Activated B cell treated with CpG ODN at 0.5 μM for 24 hours (primary cell): ENCODE measurements around the gene SP9. TPM values are rescaled to one million over a fixed set of nuclear protein-coding genes. Genes with fewer than 3 reads are reported as not detected.

Experiments used
- ATAC-seq: fragments of 200-7000 bp; cut with Tn5 transposase; one replicate; pipeline ENCODE4 v1.10.0; 2021; ENCODE audit warnings: low read depth, mild to moderate bottlenecking, moderate library complexity
- CTCF ChIA-PET: fragments of 350-600 bp; sonication (Branson Sonifier 250); formaldehyde crosslinking; loops from one replicate; lab custom pipeline; 2021; ENCODE audit warnings: antibody characterized with exemption; lab: Charles Lee
- POLR2A ChIA-PET: fragments of 350-600 bp; sonication (Branson Sonifier 250); formaldehyde crosslinking; loops from one replicate; lab custom pipeline; 2021; ENCODE audit warnings: antibody characterized with exemption; lab: Charles Lee
- DNase-seq: peaks from one replicate; pipeline ENCODE4 v3.0.0; 2022
- H3K27ac Mint-ChIP-seq: one replicate; pipeline ENCODE4 v1.8.0; 2020; ENCODE audit warnings: mixed read lengths
- H3K27me3 Mint-ChIP-seq: one replicate; pipeline ENCODE4 v1.8.0; 2021; ENCODE audit warnings: mixed read lengths
- H3K36me3 Mint-ChIP-seq: one replicate; pipeline ENCODE4 v1.8.0; 2021; ENCODE audit warnings: low read depth, mixed read lengths
- H3K4me1 Mint-ChIP-seq: one replicate; pipeline ENCODE4 v1.8.0; 2021; ENCODE audit warnings: mixed read lengths
- H3K4me3 Mint-ChIP-seq: one replicate; pipeline ENCODE4 v1.8.0; 2020; ENCODE audit warnings: mild to moderate bottlenecking, mixed read lengths
- H3K9me3 Mint-ChIP-seq: one replicate; pipeline ENCODE4 v1.8.0; 2020; ENCODE audit warnings: mixed read lengths
- CTCF ChIP-seq: fragments of 200-600 bp; IDR thresholded peaks from one replicate; pipeline ENCODE4 v1.8.0; 2022; ENCODE audit warnings: antibody characterized with exemption, mild to moderate bottlenecking
- intact Hi-C: fragments of 100-400 bp; cut with micrococcal nuclease; formaldehyde crosslinking; loops from one replicate; pipeline ENCODE4 v1.15.1; 2024
- total RNA-seq: library from RNA; stranded (reverse); gene quantifications from 2 replicates; pipeline ENCODE4 v1.2.3, GENCODE V29; 2022

SP9 gene
- total RNA-seq, 1 donor from 2014 or later, result not detected

- Mint-ChIP-seq H3K27me3 (peaks cover 55% of the 10 kb centered on the region), H3K9me3 (no peaks in the 10 kb centered on the region), H3K4me3 (peak overlapping the region; percentile 85), H3K27ac (peak overlapping the region; percentile 18), H3K36me3 (no peaks in the 10 kb centered on the region), H3K4me1 (peaks cover 27% of the 10 kb centered on the region)
- DNase-seq (no peak), ATAC-seq (peak; percentile 50)
- POLR2A ChIA-PET, result interaction anchor here (1.1 kb wide), 1 partner anchor 78 kb away, joined by 3 read pairs; the partner anchor contains the start of gene OLA1
- no peak for TF ChIP-seq CTCF
- CTCF ChIA-PET, result interaction anchor here (0.9 to 3.3 kb wide), 5 partner anchors 9 to 18 kb away, joined by 3 to 16 read pairs (median 4); no protein-coding TSS in a partner anchor
- intact Hi-C loops, result loop anchor here (5.0 kb wide), 4 partner anchors 79 to 754 kb away; partner anchors contain the start of gene OLA1
These were observed 8.4 kb upstream of the SP9 start for GRCh38 chr2:174326161-174327020.

GRCh38 chr2:174327021-174327840, 7.5 kb upstream of the SP9 start:
- Mint-ChIP-seq H3K27me3 (peaks cover 59% of the 10 kb centered on the region), H3K36me3 (no peaks in the 10 kb centered on the region), H3K4me1 (peaks cover 27% of the 10 kb centered on the region), H3K4me3 (peak overlapping the region; percentile 85), H3K9me3 (no peaks in the 10 kb centered on the region), H3K27ac (peak overlapping the region; percentile 18)
- DNase-seq (no peak), ATAC-seq (peak; percentile 51)
- intact Hi-C loops, result loop anchor here (5.0 kb wide), 4 partner anchors 80 to 755 kb away; partner anchors contain the start of gene OLA1
- TF ChIP-seq CTCF, result no peak
- POLR2A ChIA-PET, result no interaction called here
- CTCF ChIA-PET, result interaction anchor here (1.4 to 3.3 kb wide), 2 partner anchors 14 to 18 kb away, joined by 4 to 16 read pairs; no protein-coding TSS in a partner anchor

- H3K4me1 Mint-ChIP-seq, result peaks cover 30% of the 10 kb centered on the region
- no peak overlapping the region for H3K4me3 Mint-ChIP-seq
- H3K27ac Mint-ChIP-seq, result no peak overlapping the region
- H3K27me3 Mint-ChIP-seq, result peaks cover 63% of the 10 kb centered on the region
- TF ChIP-seq CTCF, result no peak
- DNase-seq (no peak), ATAC-seq (no peak)
- intact Hi-C loops, result loop anchor here (5.0 kb wide), 4 partner anchors 80 to 755 kb away; partner anchors contain the start of gene OLA1
- CTCF ChIA-PET, result interaction anchor here (4.8 kb wide), 1 partner anchor 13 kb away, joined by 28 read pairs; no protein-coding TSS in a partner anchor
- no peaks in the 10 kb centered on the region for H3K9me3 Mint-ChIP-seq
- H3K36me3 Mint-ChIP-seq, result no peaks in the 10 kb centered on the region
- POLR2A ChIA-PET, result no interaction called here
These were observed 7.0 kb upstream of the SP9 start for GRCh38 chr2:174327841-174328113.

GRCh38 chr2:174328114-174328960, 6.4 kb upstream of the SP9 start:
- H3K4me1 Mint-ChIP-seq, result peaks cover 32% of the 10 kb centered on the region
- CTCF ChIA-PET, result interaction anchor here (0.9 to 4.8 kb wide), 2 partner anchors 8 to 12 kb away, joined by 3 to 28 read pairs; no protein-coding TSS in a partner anchor
- H3K27ac Mint-ChIP-seq, result no peak overlapping the region
- POLR2A ChIA-PET, result no interaction called here
- no peaks in the 10 kb centered on the region for H3K36me3 Mint-ChIP-seq
- peaks cover 68% of the 10 kb centered on the region for H3K27me3 Mint-ChIP-seq
- peak overlapping the region; percentile 9 for H3K4me3 Mint-ChIP-seq
- no peaks in the 10 kb centered on the region for H3K9me3 Mint-ChIP-seq
- TF ChIP-seq CTCF, result no peak
- intact Hi-C loops, result loop anchor here (5.0 kb wide), 4 partner anchors 81 to 756 kb away; partner anchors contain the start of gene OLA1
- ATAC-seq (no peak), DNase-seq (no peak)
